Muscle of leg (tissue), 11 donors: ENCODE results near the gene RNU7-1. TPM values are rescaled to one million over a fixed set of nuclear protein-coding genes. Genes with fewer than 3 reads are reported as not detected.

Experiments used
- DNase-seq: peaks from one replicate; pipeline ENCODE4 v3.0.0; 2013
- H3K27ac ChIP-seq: one replicate; pipeline ENCODE4 v1.5.1; 2013; ENCODE audit warnings: mild to moderate bottlenecking, low read length, control low read depth
- H3K27me3 ChIP-seq: one replicate; pipeline ENCODE4 v1.6.1; 2013; ENCODE audit warnings: low read length; ENCODE audit not compliant: control insufficient read depth, insufficient read depth
- H3K36me3 ChIP-seq: one replicate; pipeline ENCODE4 v1.6.1; 2013; ENCODE audit warnings: low read length; ENCODE audit not compliant: control insufficient read depth, insufficient read depth
- H3K4me1 ChIP-seq: one replicate; pipeline ENCODE4 v1.6.1; 2013; ENCODE audit warnings: low read length; ENCODE audit not compliant: control insufficient read depth, insufficient read depth
- H3K4me3 ChIP-seq: one replicate; pipeline ENCODE4 v1.5.1; 2013; ENCODE audit warnings: low read length, control low read depth
- H3K9me3 ChIP-seq: replicated peaks from 2 replicates; pipeline ENCODE4 v1.6.1; 2013; ENCODE audit warnings: low read depth, low read length; ENCODE audit not compliant: control insufficient read depth
- WGBS: methylation state at CpG from one replicate; pipeline ENCODE4 v1.1.5; 2013; ENCODE audit warnings: missing lambda C conversion rate; ENCODE audit not compliant: insufficient coverage; 5-methylcytosine and 5-hydroxymethylcytosine counted together
- polyA plus RNA-seq, 8 donors: library from polyadenylated mRNA; unstranded; fragments of 120-200 nt; gene quantifications; one replicate each; pipeline versions ENCODE4 v1.2.1 to v1.2.3, GENCODE V29; 2013; ENCODE audit warnings: inconsistent platforms in 1 of 8, low replicate concordance in 1 of 8; ENCODE audit not compliant: insufficient read length in 8 of 8, insufficient read depth in 1 of 8
- total RNA-seq: library from RNA; stranded (reverse); fragments of 120-200 nt; gene quantifications from one replicate; pipeline ENCODE4 v1.2.4, GENCODE V29; 2013

Gene RNU7-1
- total and polyA plus RNA-seq, 9 donors, result not detected

GRCh38 chr12:6965714-6966113, 22.1 kb downstream of the RNU7-1 start:
- H3K4me1 ChIP-seq, result peaks cover 40% of the 10 kb centered on the region
- no peak overlapping the region for H3K4me3 ChIP-seq
- no peak overlapping the region for H3K27ac ChIP-seq
- no peaks in the 10 kb centered on the region for H3K27me3 ChIP-seq
- peaks cover 51% of the 10 kb centered on the region for H3K36me3 ChIP-seq
- DNase-seq, result no peak
- no peaks in the 10 kb centered on the region for H3K9me3 ChIP-seq
- WGBS, result no CpG with 5 or more reads among the region's 4 CpGs

- Histone ChIP-seq H3K4me3 (no peak overlapping the region), H3K27ac (no peak overlapping the region), H3K36me3 (peaks cover 51% of the 10 kb centered on the region), H3K9me3 (no peaks in the 10 kb centered on the region), H3K27me3 (no peaks in the 10 kb centered on the region), H3K4me1 (peaks cover 36% of the 10 kb centered on the region)
- no peak for DNase-seq
- 85% methylated on average over 7 of the region's 7 CpGs for WGBS
These were observed 22.7 kb downstream of the RNU7-1 start for GRCh38 chr12:6966351-6966750.

- Histone ChIP-seq H3K4me1 (peaks cover 26% of the 10 kb centered on the region), H3K27me3 (no peaks in the 10 kb centered on the region), H3K9me3 (no peaks in the 10 kb centered on the region), H3K36me3 (peaks cover 51% of the 10 kb centered on the region), H3K4me3 (no peak overlapping the region), H3K27ac (no peak overlapping the region)
- DNase-seq, result no peak
- WGBS, result 78% methylated on average over 3 of the region's 10 CpGs
These were observed 24.1 kb downstream of the RNU7-1 start for GRCh38 chr12:6967651-6968100.

- no peak overlapping the region for H3K4me3 ChIP-seq
- 67% methylated on average over 5 of the region's 9 CpGs for WGBS
These were observed 24.8 kb downstream of the RNU7-1 start for GRCh38 chr12:6968426-6968825.

GRCh38 chr12:6970096-6970527, 26.5 kb downstream of the RNU7-1 start:
- DNase-seq, result peak; percentile 58
- Histone ChIP-seq H3K36me3 (peaks cover 57% of the 10 kb centered on the region), H3K4me3 (peak overlapping the region; percentile 100), H3K27ac (peak overlapping the region; percentile 86), H3K4me1 (peaks cover 15% of the 10 kb centered on the region), H3K27me3 (no peaks in the 10 kb centered on the region), H3K9me3 (no peaks in the 10 kb centered on the region)
- WGBS, result 1% methylated on average over 28 of the region's 31 CpGs

More at GRCh38 chr12:6968426-6968825, 24.8 kb downstream of the RNU7-1 start:
- H3K36me3 ChIP-seq, result peaks cover 51% of the 10 kb centered on the region
- no peaks in the 10 kb centered on the region for H3K9me3 ChIP-seq
- H3K27me3 ChIP-seq, result no peaks in the 10 kb centered on the region
- DNase-seq, result no peak
- no peak overlapping the region for H3K27ac ChIP-seq
- peaks cover 26% of the 10 kb centered on the region for H3K4me1 ChIP-seq

- 92% methylated on average over 2 of the region's 6 CpGs for WGBS
- DNase-seq, result no peak
- H3K27me3 ChIP-seq, result no peaks in the 10 kb centered on the region
These were observed 30.6 kb downstream of the RNU7-1 start for GRCh38 chr12:6974180-6974579.

GRCh38 chr12:6975297-6976032, 31.8 kb downstream of the RNU7-1 start:
- WGBS, result no CpG with 5 or more reads among the region's 2 CpGs
- Histone ChIP-seq H3K27ac (no peak overlapping the region), H3K27me3 (no peaks in the 10 kb centered on the region), H3K4me1 (peaks cover 5% of the 10 kb centered on the region), H3K36me3 (peaks cover 61% of the 10 kb centered on the region), H3K4me3 (no peak overlapping the region), H3K9me3 (no peaks in the 10 kb centered on the region)
- DNase-seq, result no peak

More at GRCh38 chr12:6974180-6974579, 30.6 kb downstream of the RNU7-1 start:
- Histone ChIP-seq H3K9me3 (no peaks in the 10 kb centered on the region), H3K36me3 (peaks cover 56% of the 10 kb centered on the region), H3K4me3 (no peak overlapping the region), H3K27ac (no peak overlapping the region), H3K4me1 (peaks cover 8% of the 10 kb centered on the region)

GRCh38 chr12:6977653-6978052, 34.0 kb downstream of the RNU7-1 start:
- 77% methylated on average over 9 of the region's 10 CpGs for WGBS
- DNase-seq, result no peak
- Histone ChIP-seq H3K27ac (no peak overlapping the region), H3K9me3 (no peaks in the 10 kb centered on the region), H3K4me3 (no peak overlapping the region), H3K27me3 (no peaks in the 10 kb centered on the region), H3K4me1 (no peaks in the 10 kb centered on the region), H3K36me3 (peaks cover 82% of the 10 kb centered on the region)

GRCh38 chr12:6978188-6978587, 34.6 kb downstream of the RNU7-1 start:
- Histone ChIP-seq H3K9me3 (no peaks in the 10 kb centered on the region), H3K4me1 (no peaks in the 10 kb centered on the region), H3K27ac (no peak overlapping the region), H3K36me3 (peaks cover 85% of the 10 kb centered on the region), H3K27me3 (no peaks in the 10 kb centered on the region), H3K4me3 (no peak overlapping the region)
- no peak for DNase-seq
- WGBS, result 85% methylated on average over 3 of the region's 6 CpGs

GRCh38 chr12:6978611-6979011, 35.0 kb downstream of the RNU7-1 start:
- Histone ChIP-seq H3K27ac (no peak overlapping the region), H3K4me3 (no peak overlapping the region), H3K4me1 (no peaks in the 10 kb centered on the region), H3K27me3 (no peaks in the 10 kb centered on the region), H3K9me3 (no peaks in the 10 kb centered on the region), H3K36me3 (peaks cover 85% of the 10 kb centered on the region)
- 60% methylated on average over 1 of the region's 3 CpGs for WGBS
- peak; percentile 77 for DNase-seq
